IMR-90 (cell line): ENCODE data around the gene TNKS1BP1. TPM values are rescaled to one million over a fixed set of nuclear protein-coding genes. Genes with fewer than 3 reads are reported as not detected.

Experiments
- ATAC-seq: fragments of 200-7000 bp; cut with Tn5 transposase; 2 replicates; pipeline ENCODE4 v1.9.1; 2020; ENCODE audit warnings: low read depth, mild to moderate bottlenecking, moderate library complexity
- BruUV-seq: library from RNA; stranded (reverse); fragments of 400-500 nt; replicated peaks from 2 replicates; lab custom pipeline; 2021; lab: Mats Ljungman, UMichigan
- CTCF ChIA-PET: fragments of 300-600 bp; formaldehyde crosslinking; extraction: SDS; loops from one replicate; lab custom pipeline; 2021; ENCODE audit warnings: antibody characterized with exemption; lab: Yijun Ruan, JAX
- POLR2A ChIA-PET: fragments of 300-600 bp; sonication (Branson Sonifier 250); formaldehyde crosslinking; loops from one replicate; lab custom pipeline; 2022; ENCODE audit warnings: antibody characterized with exemption; ENCODE audit not compliant: unreplicated experiment; lab: Charles Lee
- DNase-seq: peaks from one replicate; pipeline ENCODE4 v3.0.0; 2013
- H2AFZ ChIP-seq: replicated peaks from 2 replicates; pipeline ENCODE3; 2013; ENCODE audit warnings: low read length, mild to moderate bottlenecking; ENCODE audit not compliant: poor library complexity
- H2AK5ac ChIP-seq: 2 replicates; pipeline ENCODE4 v1.6.1; 2013; ENCODE audit warnings: low read depth, low read length, inconsistent platforms
- H2AK9ac ChIP-seq: replicated peaks from 2 replicates; pipeline ENCODE3; 2013; ENCODE audit warnings: mild to moderate bottlenecking, low read depth, low read length, moderate library complexity; ENCODE audit not compliant: poor library complexity
- H2BK120ac ChIP-seq: 2 replicates; pipeline ENCODE4 v1.6.1; 2013; ENCODE audit warnings: low read depth, low read length, inconsistent platforms
- H2BK15ac ChIP-seq: 3 replicates; pipeline ENCODE4 v1.6.1; 2013; ENCODE audit warnings: low read depth, low read length, inconsistent platforms
- H2BK20ac ChIP-seq: 2 replicates; pipeline ENCODE4 v1.6.1; 2013; ENCODE audit warnings: low read depth, mild to moderate bottlenecking, inconsistent platforms, low read length, moderate library complexity
- H2BK5ac ChIP-seq: 2 replicates; pipeline ENCODE4 v1.6.1; 2013; ENCODE audit warnings: mild to moderate bottlenecking, low read depth, low read length, inconsistent platforms; ENCODE audit not compliant: poor library complexity, severe bottlenecking
- H3K14ac ChIP-seq: replicated peaks from 2 replicates; pipeline ENCODE4 v1.6.1; 2013; ENCODE audit warnings: low read depth, low read length, inconsistent platforms
- H3K18ac ChIP-seq: 2 replicates; pipeline ENCODE4 v1.6.1; 2013; ENCODE audit warnings: low read depth, low read length, control low read depth
- H3K23ac ChIP-seq: 2 replicates; pipeline ENCODE4 v1.6.1; 2013; ENCODE audit warnings: low read depth, low read length, inconsistent platforms
- H3K27ac ChIP-seq: 2 replicates; pipeline ENCODE4 v1.5.1; 2013; ENCODE audit warnings: mild to moderate bottlenecking, control low read depth, low read length; ENCODE audit not compliant: insufficient read depth
- H3K27me3 ChIP-seq: 2 replicates; pipeline ENCODE4 v1.6.1; 2013; ENCODE audit warnings: low read length; ENCODE audit not compliant: control insufficient read depth, insufficient read depth
- H3K36me3 ChIP-seq: 2 replicates; pipeline ENCODE4 v1.6.1; 2013; ENCODE audit warnings: low read length, mixed read lengths; ENCODE audit not compliant: control insufficient read depth, insufficient read depth
- H3K4ac ChIP-seq: 2 replicates; pipeline ENCODE4 v1.6.1; 2013; ENCODE audit warnings: low read depth, low read length, inconsistent platforms
- H3K4me1 ChIP-seq: 2 replicates; pipeline ENCODE4 v1.6.1; 2013; ENCODE audit warnings: low read length, mixed read lengths; ENCODE audit not compliant: control insufficient read depth, insufficient read depth
- H3K4me2 ChIP-seq: 2 replicates; pipeline ENCODE4 v1.6.1; 2013; ENCODE audit warnings: low read depth, mild to moderate bottlenecking, control low read depth, low read length, moderate library complexity
- H3K4me3 ChIP-seq: 2 replicates; pipeline ENCODE4 v1.5.1; 2013; ENCODE audit warnings: low read depth, mild to moderate bottlenecking, control low read depth, low read length, moderate library complexity; ENCODE audit not compliant: insufficient read depth
- H3K56ac ChIP-seq: 2 replicates; pipeline ENCODE4 v1.6.1; 2013; ENCODE audit warnings: low read length, inconsistent platforms; ENCODE audit not compliant: insufficient read depth; ENCODE audit errors: extremely low read depth
- H3K79me1 ChIP-seq, 2 experiments: 2 replicates each; pipeline ENCODE4 v1.6.1; 2013; ENCODE audit warnings: low read length in 2 of 2, inconsistent platforms in 1 of 2, low read depth in 1 of 2
- H3K9ac ChIP-seq: 2 replicates; pipeline ENCODE4 v1.6.1; 2013; ENCODE audit warnings: low read depth, low read length, control low read depth
- H3K9me1 ChIP-seq: 2 replicates; pipeline ENCODE4 v1.6.1; 2013; ENCODE audit warnings: low read length, inconsistent platforms; ENCODE audit not compliant: insufficient read depth
- H3K9me3 ChIP-seq: 2 replicates; pipeline ENCODE4 v1.6.1; 2013; ENCODE audit warnings: low read length; ENCODE audit not compliant: control insufficient read depth, insufficient read depth
- H4K20me1 ChIP-seq: 2 replicates; pipeline ENCODE4 v1.6.1; 2013; ENCODE audit warnings: low read length, inconsistent platforms; ENCODE audit not compliant: insufficient read depth
- H4K5ac ChIP-seq: 2 replicates; pipeline ENCODE4 v1.6.1; 2013; ENCODE audit warnings: mild to moderate bottlenecking, low read depth, low read length, control low read depth
- H4K8ac ChIP-seq, 2 experiments: 2 replicates each; pipeline ENCODE4 v1.6.1; 2013; ENCODE audit warnings: low read depth in 2 of 2, low read length in 2 of 2, control low read depth in 1 of 2, inconsistent platforms in 1 of 2
- H4K91ac ChIP-seq: 2 replicates; pipeline ENCODE4 v1.6.1; 2013; ENCODE audit warnings: low read depth, low read length, inconsistent platforms; ENCODE audit not compliant: insufficient read depth
- BHLHE40 ChIP-seq: fragments of 150-350 bp; IDR thresholded peaks from 2 replicates; pipeline ENCODE4 v1.6.1; 2016; ENCODE audit warnings: mild to moderate bottlenecking, low read depth, low read length
- CEBPB ChIP-seq: IDR thresholded peaks from 2 replicates; pipeline ENCODE4 v1.6.1; 2012; ENCODE audit warnings: low read depth, low read length, improper control_type of control experiment
- FOS ChIP-seq: fragments of 150-350 bp; IDR thresholded peaks from 2 replicates; pipeline ENCODE4 v1.6.1; 2016; ENCODE audit warnings: low read depth, low read length
- MAFK ChIP-seq: IDR thresholded peaks from 2 replicates; pipeline ENCODE4 v1.6.1; 2012; ENCODE audit warnings: low read depth, low read length, improper control_type of control experiment
- MAZ ChIP-seq: IDR thresholded peaks from 2 replicates; pipeline ENCODE4 v1.6.1; 2012; ENCODE audit warnings: low read depth, mild to moderate bottlenecking, low read length, improper control_type of control experiment, moderate library complexity, borderline replicate concordance
- MXI1 ChIP-seq: IDR thresholded peaks from 2 replicates; pipeline ENCODE4 v1.6.1; 2012; ENCODE audit warnings: low read depth, mild to moderate bottlenecking, low read length, moderate library complexity, borderline replicate concordance
- NFE2L2 ChIP-seq: fragments of 150-350 bp; IDR thresholded peaks from 2 replicates; pipeline ENCODE4 v1.6.1; 2016; ENCODE audit warnings: low read depth, mild to moderate bottlenecking, low read length
- POLR2A ChIP-seq: IDR thresholded peaks from 2 replicates; pipeline ENCODE4 v1.6.1; 2012; ENCODE audit warnings: mild to moderate bottlenecking, low read depth, low read length
- RAD21 ChIP-seq: IDR thresholded peaks from 2 replicates; pipeline ENCODE4 v1.6.1; 2012; ENCODE audit warnings: low read length, improper control_type of control experiment
- RCOR1 ChIP-seq: IDR thresholded peaks from 2 replicates; pipeline ENCODE4 v1.6.1; 2012; ENCODE audit warnings: mild to moderate bottlenecking, low read length, improper control_type of control experiment; ENCODE audit not compliant: insufficient replicate concordance
- RFX5 ChIP-seq: IDR thresholded peaks from 2 replicates; pipeline ENCODE4 v1.8.0; 2012; ENCODE audit warnings: low read depth, mild to moderate bottlenecking, low read length, moderate library complexity
- WGBS, 2 experiments: methylation state at CpG; one replicate each; pipeline versions ENCODE4 v1.1.5 to v1.1.7; 2013; ENCODE audit warnings: missing lambda C conversion rate in 2 of 2; ENCODE audit not compliant: insufficient read length in 1 of 2; ENCODE audit errors: extremely low coverage in 2 of 2; 5-methylcytosine and 5-hydroxymethylcytosine counted together
- dilution Hi-C: fragments of 300-500 bp; cut with HindIII; formaldehyde crosslinking; loops from one replicate; pipeline ENCODE4 v1.14.3; 2018; ENCODE audit warnings: low sequenced_read_pairs; ENCODE audit not compliant: unreplicated experiment
- in situ Hi-C: fragments of 300-500 bp; cut with MboI; formaldehyde crosslinking; loops from 3 replicates; pipeline ENCODE4 v1.14.3; 2019; ENCODE audit warnings: low sequenced_read_pairs, inconsistent platforms, mixed read lengths
- intact Hi-C: fragments of 100-400 bp; cut with micrococcal nuclease; formaldehyde crosslinking; loops from 2 replicates; pipeline ENCODE4 v1.10.0; 2022
- polyA plus RNA-seq, 3 experiments: library from polyadenylated mRNA; depleted of rRNA; stranded (reverse); fragments of >200 nt; gene quantifications; 2 replicates each; pipeline ENCODE4 v1.2.3, GENCODE V29; 2012; ENCODE audit warnings: low replicate concordance in 1 of 3
- total RNA-seq: library from RNA; depleted of rRNA; stranded (reverse); fragments of >200 nt; gene quantifications from 2 replicates; pipeline ENCODE4 v1.2.3, GENCODE V29; 2012
- TF ChIP-seq, protein P1 (sequence below): fragments of 150-350 bp; IDR thresholded peaks from 2 replicates; pipeline ENCODE4 v1.6.1; 2016; ENCODE audit warnings: low read depth, mild to moderate bottlenecking, low read length, moderate library complexity, borderline replicate concordance
- TF ChIP-seq, protein P2 (sequence below): conservative IDR thresholded peaks from 2 replicates; pipeline ENCODE4 v1.5.1; 2012; ENCODE audit warnings: mild to moderate bottlenecking, low read depth, low read length, improper control_type of control experiment
- TF ChIP-seq, protein P3 (sequence below): fragments of 150-350 bp; IDR thresholded peaks from 2 replicates; pipeline ENCODE4 v1.6.1; 2017; ENCODE audit warnings: mild to moderate bottlenecking, antibody characterized with exemption, low read length, low read depth

TNKS1BP1 gene
- total and polyA plus RNA-seq, 2 of the 4 experiments (the other 2 are of a cell fraction) = 31.7 to 71.4 TPM

DNA sequence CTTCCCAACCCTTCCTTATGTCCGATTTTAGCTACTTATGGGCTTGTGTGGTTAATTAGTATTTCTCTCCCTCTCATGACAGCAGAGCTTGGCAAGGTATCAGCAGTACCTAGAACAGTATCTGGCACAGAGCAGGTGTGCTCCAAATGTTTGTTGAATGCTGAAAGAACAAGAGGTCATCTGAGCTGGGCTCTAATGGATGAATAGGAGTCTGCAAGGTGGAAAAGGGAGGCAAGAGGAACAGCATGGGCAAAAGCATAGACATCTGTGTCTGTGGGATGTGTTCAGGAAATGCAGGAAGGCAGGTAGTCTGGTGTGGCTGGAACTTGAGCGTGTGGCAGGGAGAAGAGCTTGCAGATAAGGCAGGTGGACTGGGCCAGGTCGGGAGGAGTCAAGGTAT lies 37.2 kb upstream of the TNKS1BP1 start:
- no peak overlapping the region for H3K4me2 ChIP-seq
- no peak overlapping the region for H2AFZ ChIP-seq
- H3K23ac ChIP-seq = no peak overlapping the region
- no peak overlapping the region for H3K27ac ChIP-seq
- no peak overlapping the region for H4K91ac ChIP-seq
- no peaks in the 10 kb centered on the region for H3K4me1 ChIP-seq
- H2BK5ac ChIP-seq = no peak overlapping the region
- H4K8ac ChIP-seq = no peak overlapping the region
- no TSS peak for BruUV-seq
- intact Hi-C loops = no loop called here
- WGBS, 2 experiments = no CpG with 5 or more reads among the region's 3 CpGs
- H3K9ac ChIP-seq = no peak overlapping the region
- H2AK5ac ChIP-seq = no peak overlapping the region
- H3K9me1 ChIP-seq = no peaks in the 10 kb centered on the region
- peaks cover 3% of the 10 kb centered on the region; the same call in 1 of the 2 replicates for H3K9me3 ChIP-seq
- no peak overlapping the region for H2BK120ac ChIP-seq
- H3K56ac ChIP-seq = no peak overlapping the region
- TF ChIP-seq BHLHE40 (no peak), NFE2L2 (no peak), MXI1 (no peak), FOS (no peak), MAZ (no peak), POLR2A (no peak), MAFK (no peak), RAD21 (no peak), CEBPB (no peak), RCOR1 (no peak), RFX5 (no peak)
- TF ChIP-seq, protein P1, sequence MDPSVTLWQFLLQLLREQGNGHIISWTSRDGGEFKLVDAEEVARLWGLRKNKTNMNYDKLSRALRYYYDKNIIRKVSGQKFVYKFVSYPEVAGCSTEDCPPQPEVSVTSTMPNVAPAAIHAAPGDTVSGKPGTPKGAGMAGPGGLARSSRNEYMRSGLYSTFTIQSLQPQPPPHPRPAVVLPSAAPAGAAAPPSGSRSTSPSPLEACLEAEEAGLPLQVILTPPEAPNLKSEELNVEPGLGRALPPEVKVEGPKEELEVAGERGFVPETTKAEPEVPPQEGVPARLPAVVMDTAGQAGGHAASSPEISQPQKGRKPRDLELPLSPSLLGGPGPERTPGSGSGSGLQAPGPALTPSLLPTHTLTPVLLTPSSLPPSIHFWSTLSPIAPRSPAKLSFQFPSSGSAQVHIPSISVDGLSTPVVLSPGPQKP = no peak
- TF ChIP-seq, protein P2, sequence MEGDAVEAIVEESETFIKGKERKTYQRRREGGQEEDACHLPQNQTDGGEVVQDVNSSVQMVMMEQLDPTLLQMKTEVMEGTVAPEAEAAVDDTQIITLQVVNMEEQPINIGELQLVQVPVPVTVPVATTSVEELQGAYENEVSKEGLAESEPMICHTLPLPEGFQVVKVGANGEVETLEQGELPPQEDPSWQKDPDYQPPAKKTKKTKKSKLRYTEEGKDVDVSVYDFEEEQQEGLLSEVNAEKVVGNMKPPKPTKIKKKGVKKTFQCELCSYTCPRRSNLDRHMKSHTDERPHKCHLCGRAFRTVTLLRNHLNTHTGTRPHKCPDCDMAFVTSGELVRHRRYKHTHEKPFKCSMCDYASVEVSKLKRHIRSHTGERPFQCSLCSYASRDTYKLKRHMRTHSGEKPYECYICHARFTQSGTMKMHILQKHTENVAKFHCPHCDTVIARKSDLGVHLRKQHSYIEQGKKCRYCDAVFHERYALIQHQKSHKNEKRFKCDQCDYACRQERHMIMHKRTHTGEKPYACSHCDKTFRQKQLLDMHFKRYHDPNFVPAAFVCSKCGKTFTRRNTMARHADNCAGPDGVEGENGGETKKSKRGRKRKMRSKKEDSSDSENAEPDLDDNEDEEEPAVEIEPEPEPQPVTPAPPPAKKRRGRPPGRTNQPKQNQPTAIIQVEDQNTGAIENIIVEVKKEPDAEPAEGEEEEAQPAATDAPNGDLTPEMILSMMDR = no peak
- TF ChIP-seq, protein P3, sequence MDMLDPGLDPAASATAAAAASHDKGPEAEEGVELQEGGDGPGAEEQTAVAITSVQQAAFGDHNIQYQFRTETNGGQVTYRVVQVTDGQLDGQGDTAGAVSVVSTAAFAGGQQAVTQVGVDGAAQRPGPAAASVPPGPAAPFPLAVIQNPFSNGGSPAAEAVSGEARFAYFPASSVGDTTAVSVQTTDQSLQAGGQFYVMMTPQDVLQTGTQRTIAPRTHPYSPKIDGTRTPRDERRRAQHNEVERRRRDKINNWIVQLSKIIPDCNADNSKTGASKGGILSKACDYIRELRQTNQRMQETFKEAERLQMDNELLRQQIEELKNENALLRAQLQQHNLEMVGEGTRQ = no peak
- no peak overlapping the region for H4K5ac ChIP-seq
- H2BK15ac ChIP-seq = no peak overlapping the region
- ChIA-PET POLR2A (no interaction called here), CTCF (no interaction called here)
- in situ Hi-C loops = loop anchor here (25.0 kb wide), 1 partner anchor 525 kb away; no protein-coding TSS in a partner anchor
- no peak for DNase-seq
- no peak for ATAC-seq
- no peak overlapping the region for H3K18ac ChIP-seq
- no peak overlapping the region for H3K14ac ChIP-seq
- no peak overlapping the region for H2BK20ac ChIP-seq
- H4K20me1 ChIP-seq = no peaks in the 10 kb centered on the region
- H3K36me3 ChIP-seq = no peaks in the 10 kb centered on the region
- no peak overlapping the region for H3K4ac ChIP-seq
- H3K27me3 ChIP-seq = peaks cover 49% of the 10 kb centered on the region
- H3K79me1 ChIP-seq = no peaks in the 10 kb centered on the region
- no peak overlapping the region for H2AK9ac ChIP-seq
- no peak overlapping the region for H3K4me3 ChIP-seq
- dilution Hi-C loops = no loop called here
